Esophagus squamous epithelium (tissue), 5 donors: Measurements from ENCODE around the gene STRADA. TPM values are rescaled to one million over a fixed set of nuclear protein-coding genes. Genes with fewer than 3 reads are reported as not detected.

Source experiments
- DNase-seq: peaks from one replicate; lab custom pipeline; 2025; lab: John Stamatoyannopoulos, UW
- H3K27ac ChIP-seq, 4 donors: fragments of 200-600 bp; sonication (generic); one replicate each; pipeline ENCODE4 v1.5.1; 2016 to 2019; ENCODE audit warnings: mild to moderate bottlenecking in 1 of 4
- H3K27me3 ChIP-seq, 4 donors: fragments of 200-600 bp; sonication (generic); 1 replicate in 3 of 4; 2 replicates in 1 of 4; pipeline versions ENCODE4 v1.5.1 to v1.6.0; 2017 to 2021; ENCODE audit warnings: antibody characterized with exemption in 1 of 4
- H3K36me3 ChIP-seq, 3 donors: fragments of 200-600 bp; sonication (generic); one replicate each; pipeline ENCODE4 v1.5.1; 2016 to 2019
- H3K4me1 ChIP-seq, 3 donors: fragments of 200-600 bp; sonication (generic); one replicate each; pipeline ENCODE4 v1.5.1; 2017 to 2019
- H3K4me3 ChIP-seq, 4 donors: fragments of 200-600 bp; sonication (generic); 1 replicate in 3 of 4; 2 replicates in 1 of 4; pipeline ENCODE4 v1.5.1; 2016 to 2019; ENCODE audit warnings: mild to moderate bottlenecking in 2 of 4, moderate library complexity in 1 of 4
- H3K9me3 ChIP-seq, 3 donors: fragments of 200-600 bp; sonication (generic); one replicate each; pipeline ENCODE4 v1.5.1; 2016 to 2019
- CTCF ChIP-seq, 6 experiments: fragments of 450-650 bp in 4 of 6; fragments of 200-600 bp in 2 of 6; sonication (generic) in 2 of 6; IDR thresholded peaks; one replicate each; pipeline ENCODE4 v1.5.1; 2016 to 2019; ENCODE audit warnings: antibody characterized with exemption in 6 of 6, mild to moderate bottlenecking in 4 of 6, moderate library complexity in 4 of 6
- POLR2A ChIP-seq, 4 donors: fragments of 450-650 bp; IDR thresholded peaks; one replicate each; pipeline ENCODE4 v1.6.1; 2017; ENCODE audit warnings: antibody characterized with exemption in 4 of 4, mild to moderate bottlenecking in 4 of 4, moderate library complexity in 3 of 4
- WGBS, 2 donors: methylation state at CpG; one replicate each; pipeline ENCODE4 v1.1.5; 2018; 5-methylcytosine and 5-hydroxymethylcytosine counted together
- intact Hi-C: fragments of 100-400 bp; cut with DNase I; formaldehyde crosslinking; loops from one replicate; pipeline ENCODE4 v1.15.0; 2022
- total RNA-seq, 4 donors: library from RNA; depleted of rRNA; stranded (reverse); fragments of >200 nt; gene quantifications; one replicate each; pipeline ENCODE4 v1.1.0, GENCODE V29; 2016
- donor health status: DM: yes; HTN: yes; CAD: no.

Gene STRADA
- total RNA-seq, 4 donors from 2014 or later, result 9.2 to 25.4 (median 18.6) TPM

GRCh38 chr17:63706336-63707082 lies 35.1 kb downstream of the STRADA start:
- 86 to 87% methylated on average over 7 of the region's 7 CpGs for WGBS, 2 donors
- no peak for DNase-seq
- H3K36me3 ChIP-seq, result peaks cover 6 to 85% (median 18%) of the 10 kb centered on the region in 3 donors
- H3K4me3 ChIP-seq, result no peak overlapping the region
- no peaks in the 10 kb centered on the region for H3K9me3 ChIP-seq
- intact Hi-C loops, result no loop called here
- H3K27ac ChIP-seq, result no peak overlapping the region
- no peaks in the 10 kb centered on the region for H3K27me3 ChIP-seq
- peaks cover 0 to 25% (median 2%) of the 10 kb centered on the region in 3 donors for H3K4me1 ChIP-seq
- no peak for TF ChIP-seq POLR2A (IDR thresholded peaks at IDR 0.05)
- no peak for TF ChIP-seq CTCF (IDR thresholded peaks at IDR 0.05)

DNA sequence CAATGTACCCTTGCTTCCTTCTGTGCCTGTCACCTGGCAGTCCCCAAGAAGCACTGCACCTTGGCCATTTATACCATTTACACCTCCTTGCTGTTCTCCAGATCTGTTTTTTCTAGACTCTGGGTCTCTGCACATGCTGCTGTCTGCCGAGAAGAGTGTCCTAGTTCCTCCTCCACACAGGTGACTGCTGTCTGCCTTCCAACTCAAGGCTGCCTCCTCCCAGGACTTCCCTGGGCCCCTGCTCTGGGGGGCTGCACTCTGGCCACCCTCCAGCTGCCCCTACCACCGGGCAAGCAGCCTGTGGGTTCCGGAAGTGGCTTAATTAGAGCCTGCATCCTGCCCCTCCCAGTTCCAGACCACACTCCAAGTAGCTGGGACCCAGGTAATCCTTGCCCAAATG lies 35.9 kb downstream of the STRADA start:
- DNase-seq, result no peak
- no peak for TF ChIP-seq CTCF (IDR thresholded peaks at IDR 0.05)
- TF ChIP-seq POLR2A (IDR thresholded peaks at IDR 0.05), result no peak
- Histone ChIP-seq H3K4me3 (no peak overlapping the region), H3K27ac (peak overlapping the region in 1 of 4 donors; percentile 0), H3K9me3 (no peaks in the 10 kb centered on the region), H3K27me3 (peaks cover 0 to 4% (median 0%) of the 10 kb centered on the region in 4 donors), H3K36me3 (peaks cover 6 to 77% (median 15%) of the 10 kb centered on the region in 3 donors), H3K4me1 (peaks cover 3 to 34% (median 11%) of the 10 kb centered on the region in 3 donors)
- intact Hi-C loops, result no loop called here
- WGBS, 2 donors, result 33 to 50% methylated on average over 1 to 3 of the region's 3 CpGs

- H3K27me3 ChIP-seq, result peaks cover 0 to 11% (median 0%) of the 10 kb centered on the region in 4 donors
- no peak overlapping the region for H3K4me3 ChIP-seq
- no peak for DNase-seq
- H3K9me3 ChIP-seq, result no peaks in the 10 kb centered on the region
- 81 to 82% methylated on average over 6 to 7 of the region's 9 CpGs for WGBS, 2 donors
- intact Hi-C loops, result no loop called here
- TF ChIP-seq POLR2A (IDR thresholded peaks at IDR 0.05) (no peak), CTCF (IDR thresholded peaks at IDR 0.05) (no peak)
- peaks cover 6 to 68% (median 10%) of the 10 kb centered on the region in 3 donors for H3K36me3 ChIP-seq
- H3K4me1 ChIP-seq, result peaks cover 3 to 40% (median 17%) of the 10 kb centered on the region in 3 donors
- no peak overlapping the region for H3K27ac ChIP-seq
These were observed 36.8 kb downstream of the STRADA start for GRCh38 chr17:63704836-63705235.

GRCh38 chr17:63704259-63704576 lies 37.4 kb downstream of the STRADA start:
- TF ChIP-seq CTCF (IDR thresholded peaks at IDR 0.05), result no peak
- no peak for TF ChIP-seq POLR2A (IDR thresholded peaks at IDR 0.05)
- intact Hi-C loops, result no loop called here
- Histone ChIP-seq H3K27me3 (peaks cover 0 to 17% (median 0%) of the 10 kb centered on the region in 4 donors), H3K9me3 (no peaks in the 10 kb centered on the region), H3K4me1 (peaks cover 5 to 46% (median 22%) of the 10 kb centered on the region in 3 donors), H3K27ac (no peak overlapping the region), H3K36me3 (peaks cover 6 to 62% (median 6%) of the 10 kb centered on the region in 3 donors), H3K4me3 (no peak overlapping the region)
- no CpG with 5 or more reads among the region's 11 CpGs for WGBS, 2 donors
- DNase-seq, result no peak

DNA sequence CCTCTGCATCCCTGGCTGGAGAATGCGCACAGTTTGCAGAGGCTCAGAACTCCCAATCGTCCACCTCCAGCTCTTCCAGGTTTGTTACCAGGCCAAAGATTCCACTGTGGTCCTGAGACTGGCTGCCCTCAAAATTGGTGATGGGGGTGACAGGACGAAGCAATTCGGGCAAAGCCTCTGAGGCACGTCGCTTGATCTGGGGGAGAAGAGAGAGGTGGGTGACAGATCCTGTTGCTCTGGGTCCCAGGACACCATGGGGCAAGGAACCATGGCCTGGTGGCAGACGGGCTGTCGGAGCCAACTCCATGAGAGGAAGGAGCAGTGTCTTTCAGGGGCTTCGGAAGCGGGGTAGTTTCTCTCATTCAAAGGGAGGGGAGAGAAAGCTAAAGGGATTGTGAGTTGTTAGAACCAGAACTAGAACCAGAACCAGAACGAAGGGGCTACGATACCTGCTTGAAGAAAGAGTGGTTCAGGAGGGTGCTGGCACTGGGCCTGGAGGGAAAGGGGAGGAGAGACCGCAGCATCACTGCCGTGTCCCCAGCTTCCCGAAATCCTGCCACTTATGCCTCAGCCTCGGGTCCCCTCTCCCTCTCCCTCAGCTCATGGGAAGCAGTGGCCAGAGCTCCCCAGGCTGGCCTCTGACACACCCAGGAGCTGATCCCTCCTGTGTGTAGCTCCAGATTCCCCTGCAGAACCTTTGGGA lies 37.9 kb downstream of the STRADA start:
- Histone ChIP-seq H3K4me3 (no peak overlapping the region), H3K27me3 (peaks cover 0 to 19% (median 0%) of the 10 kb centered on the region in 4 donors), H3K4me1 (peaks cover 8 to 51% (median 27%) of the 10 kb centered on the region in 3 donors), H3K36me3 (peaks cover 6 to 57% (median 6%) of the 10 kb centered on the region in 3 donors), H3K27ac (no peak overlapping the region), H3K9me3 (no peaks in the 10 kb centered on the region)
- intact Hi-C loops, result no loop called here
- TF ChIP-seq POLR2A (IDR thresholded peaks at IDR 0.05) (no peak), CTCF (IDR thresholded peaks at IDR 0.05) (no peak)
- 92 to 95% methylated on average over 8 to 14 of the region's 16 CpGs for WGBS, 2 donors
- DNase-seq, result no peak
